Measurements from ENCODE around the gene WDR37.

GRCh38 chr10:1044964-1045363 is 11.2 kb upstream of the WDR37 start:
- no peak for TF ChIP-seq ZNF274 (IDR thresholded peaks at IDR 0.05; ENCODE audit: low read depth, low read length)
- TF ChIP-seq YY1 (IDR thresholded peaks at IDR 0.05; ENCODE audit: insufficient read depth, insufficient read length): no peak
- no peak for TF ChIP-seq SUZ12 (IDR thresholded peaks at IDR 0.05; ENCODE audit: extremely low read depth, insufficient read depth, insufficient read length)

Measured in NT2/D1 (cell line).